GM21515 (cell line): ENCODE measurements around the gene TLE1.

Source experiments
- ATAC-seq: cut with Tn5 transposase; IDR thresholded peaks from one replicate; pipeline ENCODE4 v1.9.1; 2021; ENCODE audit not compliant: unreplicated experiment

TLE1 gene

DNA sequence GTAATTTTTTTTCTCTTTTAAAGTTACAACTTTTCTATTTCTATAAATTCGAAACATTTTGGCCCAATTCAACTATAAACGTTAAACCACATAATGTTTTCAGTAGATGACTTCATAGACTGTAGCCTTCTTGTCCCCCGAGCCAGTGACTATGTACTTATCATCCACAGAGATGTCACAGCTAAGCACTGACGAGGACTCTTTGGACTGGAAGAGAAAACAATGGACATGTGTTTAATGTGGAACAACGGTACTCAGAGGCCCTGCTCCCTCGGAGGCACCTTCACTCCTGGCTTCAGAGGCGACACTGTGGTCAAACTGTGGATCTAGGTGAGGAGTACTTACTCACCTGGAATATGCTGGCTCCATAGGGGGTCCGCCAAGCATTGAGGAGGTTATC, 105.2 kb downstream of the TLE1 start:
- ATAC-seq: no peak

DNA sequence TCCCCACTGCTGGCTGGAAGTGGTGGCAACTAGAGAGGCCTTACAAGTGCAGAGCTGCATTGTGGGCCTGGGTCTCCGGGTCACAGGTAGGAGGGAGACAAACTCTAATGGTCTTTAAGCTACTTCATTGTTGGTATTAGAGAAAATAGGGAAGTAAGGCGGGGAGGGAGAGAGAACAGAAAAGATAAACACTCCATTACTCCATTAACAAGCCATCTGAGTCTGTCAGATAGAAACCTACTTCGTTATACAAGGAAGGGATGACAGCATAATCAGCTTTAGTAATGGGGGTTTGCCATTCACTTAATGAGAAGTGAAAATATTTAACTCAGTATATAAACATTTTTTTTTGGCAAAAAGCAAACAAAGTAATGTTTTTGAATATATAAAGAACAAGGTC, 107.4 kb downstream of the TLE1 start:
- no peak for ATAC-seq

DNA sequence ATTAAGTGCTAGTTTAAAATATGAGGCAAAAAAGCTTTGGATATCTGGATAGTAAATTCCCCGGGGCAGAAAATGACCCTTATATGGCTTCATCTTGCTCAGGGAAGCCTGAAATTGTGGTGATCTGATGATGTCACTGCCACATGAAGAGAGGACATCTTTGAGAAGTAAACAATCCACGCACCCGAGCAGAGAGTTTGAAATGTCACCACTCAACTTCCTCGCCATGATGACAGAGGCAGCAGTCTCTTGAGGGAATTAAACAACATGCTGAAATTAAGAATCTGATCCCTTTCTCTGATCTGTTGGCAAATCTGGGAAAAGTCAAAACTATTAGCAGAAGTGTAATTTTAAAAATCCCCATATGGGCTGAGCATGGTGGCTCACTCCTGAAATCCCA, 110.0 kb downstream of the TLE1 start:
- no peak for ATAC-seq

DNA sequence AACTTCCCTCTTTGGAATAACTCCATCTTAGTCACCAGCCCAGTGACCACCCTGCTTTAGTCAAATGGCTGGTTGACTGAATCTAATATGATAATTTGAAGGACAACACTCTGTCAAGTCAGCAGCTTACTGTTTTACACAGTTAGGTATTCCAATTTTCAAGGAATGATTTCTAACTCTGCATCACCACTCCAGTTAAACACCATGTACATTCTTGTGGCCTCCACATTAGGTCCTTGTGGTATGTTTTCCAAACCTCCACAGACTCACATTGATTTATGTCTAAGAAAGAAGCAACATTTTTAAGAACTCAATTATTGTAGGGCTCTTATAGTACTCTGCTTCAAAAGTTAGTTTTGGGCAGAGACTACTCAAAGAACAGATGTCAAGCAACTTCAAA, 110.7 kb downstream of the TLE1 start:
- ATAC-seq: no peak

DNA sequence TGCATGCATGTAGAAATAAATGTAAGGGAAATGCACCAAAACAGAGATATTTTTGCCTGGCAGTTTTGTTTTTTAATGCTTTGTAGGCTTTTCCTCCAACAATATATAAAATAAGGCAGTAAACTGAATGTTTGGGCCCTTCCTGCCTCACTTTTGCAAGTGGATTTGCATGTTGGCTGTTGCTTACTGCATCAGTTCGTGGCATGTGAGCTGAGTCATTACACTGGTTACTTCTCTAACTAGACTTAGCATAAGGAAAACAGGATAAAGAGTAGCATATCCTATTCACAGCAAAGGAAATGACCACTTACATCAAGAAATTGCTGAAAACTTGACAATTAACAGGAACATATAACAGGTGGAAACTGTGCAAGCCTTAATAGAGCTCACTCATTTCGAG, 113.4 kb downstream of the TLE1 start:
- ATAC-seq: no peak

DNA sequence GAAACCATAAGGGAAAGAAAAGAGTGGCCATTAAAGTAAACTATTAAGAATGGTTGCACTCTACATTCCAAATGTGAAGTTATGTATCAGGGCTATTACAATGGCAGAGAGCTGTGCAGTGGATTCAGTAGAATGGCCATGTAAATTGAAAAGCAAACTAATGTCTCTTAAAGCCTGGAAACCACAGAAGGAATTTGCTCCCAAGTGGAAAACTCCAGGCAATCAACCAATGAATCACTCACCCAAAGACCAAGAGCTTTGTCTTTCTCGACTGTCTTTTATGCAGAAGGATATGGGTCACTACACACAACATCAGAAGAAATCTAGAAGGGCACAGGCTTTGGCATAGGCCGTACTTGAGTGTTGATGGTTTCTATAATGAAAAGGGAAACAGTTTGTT, 114.9 kb downstream of the TLE1 start:
- no peak for ATAC-seq

DNA sequence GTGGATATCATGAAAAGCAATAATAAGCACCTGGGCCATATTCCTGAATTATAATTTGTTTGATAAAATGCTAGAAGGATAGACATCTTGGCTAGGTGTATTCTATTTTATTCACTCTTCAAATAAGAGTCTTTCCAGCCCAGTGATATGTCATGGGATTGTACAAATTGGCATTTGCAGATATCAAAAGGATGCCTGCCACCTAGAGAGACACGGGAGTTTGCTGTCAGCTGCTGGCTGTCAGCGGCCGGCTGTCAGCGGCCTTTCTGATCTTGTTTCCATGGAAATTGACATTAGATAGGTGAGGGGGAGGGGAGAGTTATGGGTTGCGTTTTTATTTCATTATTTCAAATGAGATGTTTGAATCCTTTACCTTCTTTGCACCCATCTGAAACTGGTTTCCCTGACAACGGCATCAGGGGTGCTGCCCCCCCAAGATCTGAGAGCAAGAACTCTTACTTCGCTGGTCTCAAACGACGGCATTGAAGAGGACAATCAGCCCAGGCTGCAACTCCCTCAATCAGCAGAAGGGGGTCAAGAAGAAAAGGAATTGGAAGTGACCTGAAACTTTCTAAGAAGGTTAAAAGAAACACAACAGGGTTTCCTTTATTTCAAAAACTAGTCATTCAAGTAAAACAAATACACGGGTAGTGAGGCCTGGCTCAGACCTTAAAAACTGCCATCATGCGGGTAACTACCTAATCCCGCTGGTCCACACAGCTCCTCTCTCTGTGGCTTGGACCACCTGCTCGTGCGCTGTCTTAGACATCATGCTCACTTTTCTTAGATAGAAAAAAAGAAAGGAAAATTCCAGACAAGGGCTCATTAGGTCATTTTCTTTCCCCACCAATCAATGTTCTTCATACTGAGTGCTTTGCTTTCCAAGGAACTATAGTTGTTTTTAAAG, 115.7 kb downstream of the TLE1 start:
- no peak for ATAC-seq

DNA sequence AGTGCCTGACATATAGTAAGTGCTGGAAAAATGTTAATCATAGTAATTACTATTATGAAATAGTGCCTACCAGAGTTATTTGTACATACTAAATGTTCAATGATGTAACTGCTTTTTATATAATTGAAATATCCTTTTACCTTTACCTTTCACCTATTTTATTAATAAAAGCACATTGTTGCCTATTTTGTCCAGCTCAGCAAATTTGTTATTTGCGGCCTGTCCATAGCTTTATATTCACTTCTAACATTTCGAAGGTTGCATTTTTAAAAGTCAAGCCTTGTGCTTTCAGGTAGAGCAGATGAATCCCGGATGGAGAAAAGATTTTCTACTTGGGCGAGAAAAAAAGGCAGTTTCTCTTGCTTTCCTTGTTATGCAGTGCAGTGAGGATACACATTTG, 119.3 kb downstream of the TLE1 start:
- no peak for ATAC-seq

DNA sequence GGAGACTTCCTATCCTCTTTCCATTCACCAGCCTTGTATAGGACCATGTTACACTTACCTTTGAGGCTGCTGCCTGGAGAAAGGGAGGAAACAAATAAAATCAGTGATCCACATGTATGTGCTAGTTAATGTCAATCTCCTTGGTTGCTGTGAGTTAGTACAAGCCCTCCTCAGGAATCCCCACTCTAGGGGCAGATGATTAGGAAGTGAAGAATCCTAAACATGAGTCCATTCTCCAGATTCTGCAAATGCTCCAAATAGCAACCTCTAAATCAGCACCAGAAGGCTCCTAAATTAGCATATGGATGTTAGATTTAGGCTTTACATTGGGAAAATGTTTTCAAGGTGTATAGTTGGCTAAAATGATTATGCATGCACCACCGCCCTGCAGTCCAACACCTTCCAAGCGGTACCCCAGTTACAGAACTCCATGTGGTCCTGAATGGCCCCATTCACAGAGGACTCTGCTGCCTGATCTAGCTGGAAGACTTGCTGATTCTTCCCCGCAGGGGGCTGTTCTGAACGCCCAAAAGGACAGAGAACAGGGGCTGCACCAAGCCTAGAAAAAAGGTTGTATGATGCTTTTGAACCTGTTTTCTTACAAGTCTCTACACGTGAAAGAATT, 123.2 kb downstream of the TLE1 start:
- ATAC-seq: no peak

DNA sequence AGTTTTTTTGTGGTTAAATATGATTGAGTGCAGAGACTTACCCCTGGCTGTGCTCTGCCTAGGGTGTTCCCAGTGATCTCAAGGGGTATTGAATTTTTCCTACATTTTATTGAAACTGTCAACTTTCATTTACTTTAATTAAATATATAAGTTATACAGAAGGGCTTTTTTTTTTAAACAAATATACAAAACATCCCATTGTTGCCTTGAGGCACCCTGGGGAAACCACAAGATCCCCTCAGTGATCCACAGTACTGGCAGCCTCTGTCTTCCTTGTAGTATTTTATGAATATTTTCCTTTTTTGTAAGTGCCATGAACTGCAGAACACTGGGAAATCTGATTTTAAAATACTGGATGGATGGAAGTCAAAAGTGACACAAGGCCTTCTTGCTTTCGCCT, 123.7 kb downstream of the TLE1 start:
- ATAC-seq: no peak

DNA sequence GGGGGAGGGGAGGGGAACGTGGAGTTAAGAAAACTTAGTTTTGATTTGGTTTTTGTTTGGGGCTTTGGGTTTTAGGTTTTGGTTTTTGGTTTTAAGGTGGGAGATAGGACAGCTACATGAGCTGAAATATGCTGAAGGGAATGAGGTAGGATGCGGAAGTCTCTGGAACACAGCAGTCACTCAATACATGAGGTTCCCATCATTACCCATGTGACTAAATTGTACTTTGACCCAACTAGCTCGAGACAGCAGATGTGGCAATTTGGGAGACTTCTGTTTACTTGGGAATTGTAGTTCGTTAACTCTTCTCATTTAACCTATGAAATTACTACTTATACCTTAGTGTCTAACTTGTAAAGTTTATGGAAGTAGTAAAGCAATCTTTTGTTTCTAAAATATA, 124.2 kb downstream of the TLE1 start:
- ATAC-seq: no peak

DNA sequence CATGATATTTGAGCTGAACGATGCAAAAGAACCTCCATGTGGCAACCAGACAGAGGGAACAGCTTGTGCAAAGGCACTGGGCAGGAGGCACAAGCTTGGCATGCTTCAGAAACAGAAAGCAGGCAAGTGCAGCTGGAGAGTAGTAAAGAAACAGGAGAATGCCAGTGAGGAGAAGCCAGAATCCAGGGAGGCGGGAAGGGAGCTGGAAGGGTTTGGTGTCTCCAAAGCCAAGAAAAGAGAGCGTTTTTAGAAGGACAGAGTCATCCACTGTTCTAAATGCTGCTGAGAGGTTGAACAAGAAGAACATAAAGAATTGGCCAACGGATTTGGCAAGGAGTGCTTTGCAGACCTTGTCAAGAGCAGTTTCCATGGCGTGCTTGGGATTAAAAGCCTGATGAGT, 124.7 kb downstream of the TLE1 start:
- ATAC-seq: no peak

DNA sequence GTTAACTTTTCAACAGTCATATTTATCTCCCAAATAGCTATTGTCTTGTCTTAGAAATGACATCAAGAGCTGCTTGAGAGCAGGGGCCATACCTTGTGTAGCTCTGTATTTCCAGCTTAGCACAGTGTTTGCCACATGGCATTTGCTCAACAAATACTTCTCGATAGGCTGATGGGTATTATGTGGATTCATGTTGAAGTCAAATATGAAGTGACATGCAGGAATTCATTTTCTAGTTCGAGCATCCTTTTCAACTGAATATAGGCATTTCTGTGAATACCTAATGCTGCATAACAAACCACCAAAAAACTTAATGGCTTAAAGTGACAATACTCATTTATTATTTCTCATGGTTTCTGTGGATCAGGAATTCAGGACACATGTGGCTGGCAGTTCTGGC, 125.6 kb downstream of the TLE1 start:
- ATAC-seq: no peak

DNA sequence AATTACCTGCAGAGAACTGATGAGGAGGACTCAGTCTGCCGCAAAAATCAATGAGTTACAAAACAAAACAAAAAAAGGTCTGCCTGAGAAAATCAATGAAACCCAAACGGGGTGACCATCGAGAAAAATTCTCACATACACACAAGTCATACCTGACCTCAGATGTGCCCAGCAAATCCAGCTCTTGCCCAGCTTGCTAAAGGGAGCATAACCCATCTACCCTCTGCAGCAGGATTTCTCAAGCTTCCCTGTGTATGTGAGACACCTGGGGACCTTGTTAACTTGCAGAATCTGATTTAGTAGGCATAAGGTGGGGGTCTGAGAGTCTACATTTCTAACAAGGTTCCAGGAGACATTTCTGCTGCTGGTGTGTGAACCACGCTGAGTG, 126.3 kb downstream of the TLE1 start:
- no peak for ATAC-seq

DNA sequence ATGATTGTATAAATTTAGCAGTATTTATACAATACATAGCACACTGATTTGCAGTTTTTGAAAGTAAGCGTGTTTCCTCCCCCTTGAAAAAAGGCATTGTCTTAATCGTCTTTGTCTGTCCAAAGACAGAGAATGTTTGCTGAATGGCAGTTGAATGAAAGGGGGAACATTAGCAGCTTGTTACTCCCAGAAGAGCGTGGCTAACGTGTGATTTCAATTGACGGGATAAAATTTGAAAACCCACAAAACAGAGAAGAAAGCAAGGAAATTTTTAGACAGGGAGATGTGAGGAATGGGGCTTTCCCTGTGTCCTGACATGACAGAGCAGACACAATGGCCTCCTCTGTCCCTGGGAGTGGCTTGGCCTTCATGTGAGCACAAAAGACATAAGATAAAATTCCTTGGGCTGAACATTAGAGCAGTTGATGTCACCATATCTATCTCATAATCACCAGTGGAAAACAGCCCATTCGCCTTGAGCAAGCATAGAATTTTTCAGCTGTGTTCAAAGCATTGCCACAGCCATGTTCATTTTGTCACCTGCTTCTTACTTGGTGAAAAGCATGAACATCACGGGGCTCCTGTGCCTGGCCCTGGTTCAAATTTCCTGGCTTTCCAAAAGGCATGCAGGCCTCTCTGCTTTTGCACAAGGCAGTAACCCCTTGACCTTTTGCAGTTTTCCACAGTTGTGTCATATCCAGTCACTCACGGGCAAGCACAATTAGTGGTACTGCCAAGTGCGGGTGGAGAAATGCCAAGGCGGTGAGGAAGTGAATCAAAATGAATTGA, 126.9 kb downstream of the TLE1 start:
- ATAC-seq: no peak

DNA sequence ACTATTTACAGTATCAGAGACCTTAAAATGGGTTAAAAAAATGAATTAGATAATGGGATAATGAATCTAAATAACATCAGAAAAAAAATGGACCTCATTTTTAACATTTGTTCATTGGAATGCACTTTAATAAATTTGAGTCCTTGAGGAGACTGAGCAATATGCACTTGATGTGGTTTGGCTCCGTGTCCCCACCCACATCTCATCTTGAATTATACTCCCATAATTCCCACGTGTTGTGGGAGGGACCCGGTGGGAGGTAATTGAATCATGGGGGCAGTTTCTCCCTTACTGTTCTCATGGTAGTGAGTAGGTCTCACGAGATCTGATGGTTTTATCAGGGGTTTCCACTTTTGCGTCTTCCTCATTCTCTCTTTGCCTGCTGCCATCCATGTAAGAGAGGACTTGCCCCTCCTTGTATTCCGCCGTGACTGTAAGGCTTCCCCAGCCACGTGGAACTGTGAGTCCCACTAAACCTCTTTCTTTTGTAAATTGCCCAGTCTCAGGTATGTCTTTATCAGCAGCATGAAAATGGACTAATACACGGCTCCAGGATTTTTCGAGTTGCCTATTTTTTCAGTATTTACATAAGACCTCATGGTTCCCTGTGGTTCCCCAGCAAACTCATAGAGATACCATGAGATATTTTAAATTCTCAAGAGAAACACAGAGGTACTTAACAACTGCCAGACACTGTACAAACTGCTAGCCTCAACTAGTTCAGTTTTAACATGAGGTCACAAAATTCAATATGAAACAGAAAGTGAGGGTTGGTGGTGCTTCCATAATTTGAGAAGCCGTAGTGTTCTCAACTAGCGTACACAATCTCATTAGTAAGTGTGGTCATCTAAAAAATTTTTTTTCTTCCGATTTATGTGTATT, 128.3 kb downstream of the TLE1 start:
- no peak for ATAC-seq

DNA sequence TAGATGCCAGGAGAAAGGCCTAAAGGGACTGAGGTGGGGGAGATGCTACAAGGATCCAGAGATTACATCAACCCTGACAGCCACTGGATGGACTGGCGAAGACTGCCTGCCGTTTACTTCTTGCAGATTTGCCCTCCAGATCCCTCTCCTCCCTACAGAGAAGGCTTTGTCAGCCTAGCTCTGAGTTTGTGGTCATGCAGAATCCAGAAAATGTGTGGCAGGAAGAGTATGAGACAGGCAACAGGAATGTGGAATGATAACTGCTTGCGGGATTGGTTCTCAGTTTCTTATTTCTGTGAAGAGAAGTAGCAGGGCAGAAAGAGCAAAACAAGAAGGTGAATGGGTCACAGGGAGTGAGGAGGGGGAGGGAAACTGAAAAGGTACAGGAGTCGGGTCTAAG, 129.6 kb downstream of the TLE1 start:
- ATAC-seq: no peak

DNA sequence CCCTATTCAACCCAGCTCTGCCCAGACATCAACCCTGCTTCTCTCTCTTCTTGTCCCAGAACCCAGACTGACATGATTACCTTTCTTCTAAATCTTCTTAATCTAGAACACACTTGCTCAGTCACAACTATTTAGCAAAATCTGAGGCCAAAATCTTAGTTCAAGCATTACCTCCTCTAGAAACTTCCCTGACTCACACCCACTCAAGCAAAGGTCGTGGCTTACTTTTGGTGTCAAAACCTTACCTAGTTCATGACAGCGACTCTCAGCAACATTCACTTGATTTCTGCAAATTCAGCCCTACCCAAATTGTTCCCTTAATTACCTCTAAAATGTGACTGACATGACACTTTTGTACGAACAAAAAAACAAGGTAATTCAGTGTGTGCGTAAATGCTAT, 130.2 kb downstream of the TLE1 start:
- ATAC-seq: no peak

DNA sequence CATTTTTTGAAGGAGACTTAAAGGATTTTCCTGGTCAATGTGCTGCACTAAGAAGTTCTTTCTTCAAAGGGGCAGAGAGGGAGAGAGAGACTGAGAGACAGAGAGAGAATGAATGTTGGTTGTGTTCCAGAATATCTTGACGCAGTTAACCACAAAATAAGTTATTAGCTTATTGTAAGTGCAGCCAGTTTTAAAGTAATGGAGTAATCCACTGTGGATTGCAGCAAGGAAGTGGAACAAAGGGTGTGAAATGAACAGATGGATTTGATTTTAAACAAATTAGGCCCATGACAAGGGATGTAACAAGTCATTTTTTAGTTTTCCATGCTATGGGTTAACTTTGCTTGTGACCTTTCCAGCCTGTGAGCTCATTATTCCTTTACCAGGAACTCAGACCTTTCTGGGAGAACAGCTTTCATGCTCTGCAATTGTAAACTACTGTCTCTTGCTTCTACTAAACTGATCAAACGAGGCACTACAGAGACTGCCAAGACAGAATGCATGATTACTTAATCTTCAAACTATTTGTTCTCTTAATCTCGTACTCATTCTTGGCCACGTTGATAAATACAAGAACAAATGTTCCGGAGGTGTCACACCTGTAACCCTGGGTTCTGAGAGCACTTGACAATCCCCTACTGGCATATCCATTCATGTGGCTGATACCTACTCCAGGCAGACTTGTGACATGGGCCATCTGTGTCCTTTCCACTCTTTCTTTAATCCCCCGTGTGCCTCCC, 131.1 kb downstream of the TLE1 start:
- no peak for ATAC-seq

DNA sequence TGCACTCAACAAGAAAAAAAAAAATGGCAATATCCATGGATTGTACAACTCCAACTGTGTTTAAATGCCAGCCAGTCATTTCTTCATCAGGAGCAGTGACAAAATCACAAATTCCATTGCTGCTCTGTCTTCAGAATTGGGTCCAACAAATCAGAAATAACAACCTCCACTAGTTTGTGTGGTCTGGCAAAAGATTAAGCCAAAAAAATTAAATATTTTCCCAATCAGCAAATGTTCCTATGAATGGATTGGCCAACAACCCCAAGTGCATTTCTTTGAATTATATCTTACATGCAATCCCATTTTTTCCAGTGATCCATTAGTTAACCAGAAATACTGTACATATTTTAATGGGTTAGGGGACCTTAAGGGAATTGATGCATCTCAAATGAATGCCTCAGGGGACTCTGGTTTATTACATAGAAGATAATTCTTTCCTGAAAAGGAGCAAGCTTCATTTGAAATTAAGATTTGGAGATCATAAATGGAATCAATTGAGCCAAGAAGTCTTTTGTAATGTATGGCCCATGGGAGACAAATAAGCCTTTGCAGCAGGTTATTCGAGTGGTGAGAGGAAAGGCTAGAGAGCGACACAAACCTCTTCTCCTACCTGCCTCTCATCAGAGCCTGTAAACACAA, 131.8 kb downstream of the TLE1 start:
- ATAC-seq: no peak
